ENCODE results near the gene NHS. TPM values are rescaled to one million over a fixed set of nuclear protein-coding genes. Genes with fewer than 3 reads are reported as not detected.

Gene NHS
- total RNA-seq, 1 experiment from 2014 or later = 0.10 TPM

DNA sequence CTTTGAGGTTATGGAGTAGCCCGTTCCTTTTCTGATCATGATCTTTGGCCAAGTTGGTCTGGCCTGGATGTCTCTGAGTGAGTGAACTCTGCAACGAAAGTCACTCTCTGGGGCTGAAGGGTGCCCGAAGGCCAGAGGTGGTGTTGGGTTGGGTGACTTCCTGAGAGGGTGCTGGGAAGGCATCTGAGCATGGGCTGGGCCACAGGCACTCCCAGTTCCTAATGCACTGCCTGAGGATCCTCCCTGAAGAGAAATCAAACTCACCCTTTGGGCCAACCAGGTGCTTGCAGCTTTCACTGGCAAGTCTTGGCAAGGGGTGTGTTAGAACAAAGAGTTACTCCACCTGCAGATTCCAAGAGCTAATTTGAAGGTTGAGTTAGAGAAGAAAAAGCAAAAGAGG is 295.9 kb downstream of the NHS start:
- Histone ChIP-seq H3K27me3 (no peaks in the 10 kb centered on the region), H3K9me3 (no peaks in the 10 kb centered on the region), H3K36me3 (no peaks in the 10 kb centered on the region), H3K4me3 (no peak overlapping the region)
- DNase-seq = no peak

DNA sequence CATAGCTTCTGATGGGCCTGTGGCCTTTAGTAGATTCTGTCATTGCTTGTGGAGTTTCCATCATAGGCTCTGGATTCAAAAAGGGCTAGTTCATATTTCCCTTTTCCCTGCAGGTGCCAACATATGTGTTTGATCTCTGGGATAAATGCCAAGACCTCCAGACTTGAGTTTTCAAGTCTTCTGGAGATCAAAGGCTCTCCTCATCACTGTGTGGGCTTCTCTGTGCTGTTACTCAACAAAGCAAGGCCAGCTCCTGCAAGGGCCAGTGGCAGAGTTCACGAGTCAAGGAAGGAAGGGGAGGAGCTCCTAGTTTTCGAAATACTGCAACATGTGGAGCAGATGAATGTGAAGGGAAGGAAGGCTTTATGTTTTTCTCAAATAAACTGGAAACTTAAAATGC is 299.6 kb downstream of the NHS start:
- no peak overlapping the region for H3K4me3 ChIP-seq
- no peaks in the 10 kb centered on the region for H3K27me3 ChIP-seq
- H3K36me3 ChIP-seq = no peaks in the 10 kb centered on the region
- H3K9me3 ChIP-seq = no peaks in the 10 kb centered on the region
- DNase-seq = no peak

DNA sequence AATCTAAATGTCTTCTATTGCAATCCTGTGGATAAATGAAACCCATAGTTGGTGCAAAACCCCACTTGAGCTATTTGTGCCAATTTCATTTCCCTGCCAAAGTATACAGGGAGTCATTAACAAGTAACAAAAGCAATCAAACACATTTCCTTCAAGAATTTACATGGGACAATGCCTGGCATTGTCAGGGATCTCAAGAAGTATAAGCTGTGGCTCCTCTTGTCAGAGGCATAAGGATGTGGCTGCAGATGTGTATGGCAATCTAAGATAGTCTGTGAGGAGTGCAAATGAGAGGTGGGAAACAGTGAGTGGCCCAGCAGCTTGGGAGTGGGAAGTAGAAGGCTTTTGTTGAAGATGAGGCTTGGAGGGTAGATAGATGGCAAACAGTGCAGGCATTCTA is 304.3 kb downstream of the NHS start:
- Histone ChIP-seq H3K4me3 (no peak overlapping the region), H3K9me3 (no peaks in the 10 kb centered on the region), H3K27me3 (no peaks in the 10 kb centered on the region), H3K36me3 (no peaks in the 10 kb centered on the region)
- DNase-seq = no peak

DNA sequence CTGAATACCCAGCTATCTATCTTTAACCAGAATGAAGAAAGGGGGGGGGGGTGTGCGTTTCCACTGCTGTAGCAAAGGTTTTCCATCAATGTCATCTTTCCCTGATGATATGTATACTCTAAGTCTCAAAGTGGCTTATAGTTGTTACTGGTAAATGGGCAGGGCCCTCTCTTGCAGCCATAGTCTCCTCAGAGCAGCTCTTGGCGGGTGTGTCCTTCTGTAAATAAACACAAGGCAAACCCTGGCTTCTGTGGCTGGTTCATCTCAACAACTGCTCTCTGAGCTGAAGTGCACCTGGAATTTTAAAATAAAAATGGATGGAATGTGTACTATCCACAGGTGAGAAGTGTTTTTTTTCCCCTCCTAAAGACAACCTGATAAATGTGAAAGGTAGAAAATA is 304.8 kb downstream of the NHS start:
- Histone ChIP-seq H3K36me3 (no peaks in the 10 kb centered on the region), H3K9me3 (no peaks in the 10 kb centered on the region), H3K4me3 (no peak overlapping the region), H3K27me3 (no peaks in the 10 kb centered on the region)
- DNase-seq = no peak

DNA sequence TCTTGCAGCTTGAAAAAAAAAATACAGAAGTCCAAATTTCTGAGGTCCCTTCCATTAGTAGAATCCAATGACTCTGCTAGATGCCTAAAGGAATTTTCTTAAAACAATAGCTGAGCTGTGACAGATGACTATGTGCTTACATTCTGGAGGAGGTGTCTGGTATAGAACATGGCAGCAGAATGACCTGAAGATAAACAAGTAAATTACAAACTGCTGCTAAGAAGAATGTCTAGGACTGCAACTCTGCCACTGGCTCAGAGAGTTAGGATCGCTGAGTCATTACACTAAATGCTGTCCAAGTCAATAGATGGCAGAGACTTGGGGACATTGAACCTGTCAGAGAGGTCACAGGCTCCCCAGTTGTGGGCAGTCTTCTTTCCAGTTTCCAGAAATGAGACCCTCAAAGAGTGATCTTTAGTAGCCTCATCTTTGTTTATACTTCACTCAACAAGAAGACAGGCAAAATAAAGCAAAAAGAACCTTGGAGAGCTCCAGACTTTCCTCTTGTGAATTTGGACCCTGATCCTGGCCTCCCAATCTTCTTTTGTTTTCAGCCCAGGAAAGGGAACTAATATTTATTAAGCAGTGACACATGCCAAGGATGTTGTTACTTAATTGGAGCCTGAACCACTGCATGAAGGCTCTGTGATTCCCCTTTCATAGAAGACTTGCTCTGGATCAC is 305.9 kb downstream of the NHS start:
- Histone ChIP-seq H3K27me3 (no peaks in the 10 kb centered on the region), H3K9me3 (no peaks in the 10 kb centered on the region), H3K36me3 (no peaks in the 10 kb centered on the region), H3K4me3 (no peak overlapping the region)
- no peak for DNase-seq

DNA sequence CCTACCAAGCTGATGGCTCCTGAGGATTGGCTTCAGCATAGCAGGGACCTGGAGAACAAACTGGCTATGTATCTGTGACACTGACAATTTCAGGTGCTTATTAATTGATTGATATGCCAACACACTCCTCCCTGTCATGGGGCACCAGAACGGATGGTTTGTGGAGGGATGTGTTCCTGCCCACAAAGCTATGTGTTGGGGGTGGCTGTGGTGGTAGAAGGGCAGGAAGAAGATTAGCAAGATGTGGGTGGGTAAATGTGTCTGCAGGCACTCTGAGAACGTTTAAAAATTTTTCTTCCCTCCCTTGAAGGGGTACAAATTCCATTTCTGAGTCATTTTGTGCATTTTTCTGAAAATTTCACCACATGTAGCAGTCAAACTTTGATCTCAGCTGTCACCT is 307.3 kb downstream of the NHS start:
- H3K9me3 ChIP-seq = no peaks in the 10 kb centered on the region
- DNase-seq = no peak
- no peaks in the 10 kb centered on the region for H3K36me3 ChIP-seq
- H3K27me3 ChIP-seq = no peaks in the 10 kb centered on the region
- H3K4me3 ChIP-seq = no peak overlapping the region

DNA sequence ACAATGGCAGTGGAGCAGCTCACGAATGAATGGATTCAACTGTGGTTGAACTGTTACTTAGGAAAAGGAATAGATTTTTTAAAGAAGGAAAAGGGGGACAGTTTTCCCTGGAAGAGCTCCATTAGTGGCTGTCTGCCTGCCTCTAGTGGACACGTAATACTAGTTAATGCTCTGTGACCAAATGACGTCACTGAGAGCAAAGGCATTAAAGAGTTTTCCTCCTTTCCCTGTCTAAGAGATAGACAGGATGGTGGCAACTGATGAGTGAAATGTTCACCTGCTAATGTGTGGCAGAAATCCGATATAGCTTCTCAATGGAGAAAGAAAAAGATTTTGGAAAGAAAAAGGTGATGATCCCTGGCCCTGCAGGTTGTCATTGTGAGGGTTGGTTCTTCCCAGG is 310.0 kb downstream of the NHS start:
- Histone ChIP-seq H3K9me3 (no peaks in the 10 kb centered on the region), H3K27me3 (no peaks in the 10 kb centered on the region), H3K4me3 (no peak overlapping the region), H3K36me3 (no peaks in the 10 kb centered on the region)
- no peak for DNase-seq

DNA sequence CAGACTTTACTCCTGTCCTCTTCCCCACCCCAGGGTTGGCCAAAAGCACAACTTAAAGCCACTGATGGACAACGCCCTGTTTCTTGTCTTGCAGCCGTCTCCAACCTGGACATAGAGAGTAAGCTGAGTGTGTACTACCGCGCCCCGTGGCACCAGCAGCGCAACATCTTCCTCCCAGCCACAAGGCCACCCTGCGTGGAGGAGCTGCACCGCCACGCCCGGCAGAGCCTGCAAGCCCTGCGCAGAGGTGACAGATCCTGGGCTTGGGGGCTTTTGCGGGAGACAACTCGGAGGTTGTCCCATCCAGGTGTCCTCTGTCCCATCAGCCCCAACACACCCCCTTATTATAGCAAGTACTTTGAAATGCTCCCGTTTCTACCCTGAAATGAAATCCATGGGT is 312.6 kb downstream of the NHS start:
- H3K4me3 ChIP-seq = no peak overlapping the region
- no peak for DNase-seq
- H3K27me3 ChIP-seq = no peaks in the 10 kb centered on the region
- no peaks in the 10 kb centered on the region for H3K9me3 ChIP-seq
- H3K36me3 ChIP-seq = no peaks in the 10 kb centered on the region

DNA sequence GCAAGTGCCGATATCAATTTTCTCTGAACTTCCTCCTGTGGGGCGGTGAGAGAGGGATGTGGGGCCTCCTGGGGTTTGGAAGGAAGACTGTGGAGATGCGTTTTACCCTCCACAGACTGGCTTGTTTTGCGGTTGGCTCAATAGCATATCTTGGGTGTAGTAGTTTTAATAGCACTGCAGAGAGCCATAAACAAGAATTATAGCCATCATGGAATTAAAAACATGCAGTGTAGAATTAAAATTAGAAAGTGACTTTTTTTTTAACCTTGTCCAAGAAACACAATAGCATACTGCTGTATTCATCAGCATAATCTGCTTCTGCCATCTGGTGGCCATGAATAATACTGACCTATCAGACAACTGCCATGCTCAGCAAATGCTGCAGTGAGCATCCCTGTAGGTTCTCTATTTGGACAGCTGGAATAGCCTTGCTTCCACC is 315.0 kb downstream of the NHS start:
- no peaks in the 10 kb centered on the region for H3K36me3 ChIP-seq
- peak; percentile 13 for DNase-seq
- no peak overlapping the region for H3K4me3 ChIP-seq
- H3K9me3 ChIP-seq = no peaks in the 10 kb centered on the region
- no peaks in the 10 kb centered on the region for H3K27me3 ChIP-seq

DNA sequence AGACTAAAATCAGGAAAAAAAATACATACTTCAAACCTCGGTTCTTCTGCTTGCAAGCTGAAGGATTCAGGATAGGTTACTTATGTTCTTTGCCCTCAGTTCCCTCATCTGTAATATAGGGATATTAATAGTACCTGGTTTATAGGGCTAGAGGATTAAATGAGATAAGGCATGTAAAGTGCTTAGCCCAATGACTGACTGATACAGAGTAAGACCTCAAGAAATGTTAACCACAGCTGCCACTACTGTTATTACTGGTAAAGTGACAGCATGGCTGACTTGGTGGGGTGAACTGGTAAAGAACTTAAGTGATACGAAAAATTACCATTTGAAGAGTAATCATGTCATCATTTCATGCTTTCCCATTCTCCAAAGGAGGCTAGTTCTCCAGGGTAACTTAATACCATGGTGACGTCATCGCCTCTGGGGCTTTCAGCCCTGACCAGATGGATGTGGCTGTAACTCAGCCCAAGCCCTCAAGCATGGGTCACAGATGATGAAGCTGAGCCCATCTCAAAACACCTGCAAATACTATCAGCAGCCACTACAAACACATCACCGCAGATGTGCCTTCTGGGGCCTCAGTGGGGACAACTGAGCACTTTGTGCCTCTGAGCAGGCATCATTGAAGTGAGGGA is 317.8 kb downstream of the NHS start:
- H3K36me3 ChIP-seq = no peaks in the 10 kb centered on the region
- peak; percentile 12 for DNase-seq
- no peaks in the 10 kb centered on the region for H3K9me3 ChIP-seq
- no peak overlapping the region for H3K4me3 ChIP-seq
- no peaks in the 10 kb centered on the region for H3K27me3 ChIP-seq

DNA sequence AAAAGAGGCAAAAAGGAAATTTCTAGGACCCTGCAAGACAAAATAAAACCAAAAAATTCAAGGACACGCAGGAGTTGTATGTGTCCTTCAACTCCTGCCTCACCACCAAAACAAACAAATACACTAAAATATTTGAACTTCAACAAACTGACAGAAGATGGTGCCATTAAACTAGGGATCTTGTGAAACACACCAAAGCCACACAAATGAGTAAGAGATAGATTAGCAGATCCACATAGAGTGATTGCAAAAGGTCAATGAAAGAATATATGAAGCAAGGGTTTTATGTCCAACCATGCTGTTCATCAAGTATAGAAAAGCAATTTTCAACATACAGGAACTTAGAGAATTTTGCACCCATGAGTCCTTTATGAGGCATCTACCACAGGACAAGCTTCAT is 322.2 kb downstream of the NHS start:
- H3K9me3 ChIP-seq = no peaks in the 10 kb centered on the region
- H3K36me3 ChIP-seq = no peaks in the 10 kb centered on the region
- no peak overlapping the region for H3K4me3 ChIP-seq
- no peak for DNase-seq
- H3K27me3 ChIP-seq = no peaks in the 10 kb centered on the region

DNA sequence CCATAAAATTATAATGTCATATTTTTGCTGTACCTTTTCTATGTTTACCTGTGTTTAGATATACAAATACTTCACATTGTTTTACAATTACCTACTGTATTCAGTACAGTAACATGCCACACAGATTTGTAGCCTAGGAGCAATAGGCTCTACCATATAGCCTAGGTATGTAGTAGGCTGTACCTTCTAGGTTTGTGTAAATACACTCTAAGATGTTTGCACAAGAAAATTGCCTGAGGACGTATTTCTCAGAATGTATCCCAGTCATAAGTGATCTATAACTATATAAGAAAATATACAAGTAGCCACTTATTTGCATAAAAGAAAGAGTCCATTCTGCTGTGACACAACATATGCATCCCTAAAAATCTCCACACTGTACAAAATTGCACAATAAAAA is 326.0 kb downstream of the NHS start:
- Histone ChIP-seq H3K4me3 (no peak overlapping the region), H3K27me3 (no peaks in the 10 kb centered on the region), H3K36me3 (no peaks in the 10 kb centered on the region), H3K9me3 (no peaks in the 10 kb centered on the region)
- DNase-seq = no peak

DNA sequence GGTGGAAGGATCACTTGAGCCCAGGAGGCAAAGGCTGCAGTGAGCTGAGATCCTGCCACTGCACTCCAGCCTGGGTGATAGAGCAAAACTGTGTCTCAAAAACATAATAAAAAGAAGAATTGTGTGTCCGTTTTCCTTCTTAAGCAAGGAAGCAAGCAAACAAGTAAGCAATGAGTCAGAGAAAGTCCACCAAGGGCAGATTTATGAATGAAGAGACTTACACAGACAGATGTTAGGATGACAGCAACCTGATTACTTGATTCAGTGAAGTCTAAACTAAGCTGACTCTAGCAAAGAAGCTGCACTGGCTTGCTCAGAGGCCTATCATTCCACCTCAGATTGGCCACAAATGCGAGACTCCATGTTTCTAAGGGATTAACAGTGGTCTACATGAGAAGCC is 328.2 kb downstream of the NHS start:
- H3K27me3 ChIP-seq = no peaks in the 10 kb centered on the region
- no peaks in the 10 kb centered on the region for H3K36me3 ChIP-seq
- H3K4me3 ChIP-seq = no peak overlapping the region
- H3K9me3 ChIP-seq = no peaks in the 10 kb centered on the region
- DNase-seq = no peak

DNA sequence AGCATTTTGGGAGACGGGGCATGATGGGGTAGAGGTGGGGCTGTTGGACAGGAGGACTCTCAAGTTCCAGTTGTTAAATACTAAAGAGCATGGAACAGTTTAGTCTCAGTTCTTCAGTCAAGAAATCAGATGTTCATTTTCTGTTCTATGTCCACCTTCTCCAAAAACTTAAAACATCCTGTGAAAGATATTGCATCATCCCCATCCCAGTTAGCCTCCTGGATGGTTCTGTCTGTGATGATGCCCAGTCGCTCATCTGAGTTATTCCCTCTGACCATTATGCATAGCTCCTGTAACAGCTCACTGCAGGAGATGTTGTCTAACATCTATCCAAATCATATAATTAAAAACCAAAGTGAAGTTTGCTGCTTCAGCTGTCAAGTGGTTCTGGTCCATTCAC is 330.2 kb downstream of the NHS start:
- Histone ChIP-seq H3K27me3 (no peaks in the 10 kb centered on the region), H3K36me3 (no peaks in the 10 kb centered on the region), H3K4me3 (no peak overlapping the region), H3K9me3 (no peaks in the 10 kb centered on the region)
- DNase-seq = no peak

DNA sequence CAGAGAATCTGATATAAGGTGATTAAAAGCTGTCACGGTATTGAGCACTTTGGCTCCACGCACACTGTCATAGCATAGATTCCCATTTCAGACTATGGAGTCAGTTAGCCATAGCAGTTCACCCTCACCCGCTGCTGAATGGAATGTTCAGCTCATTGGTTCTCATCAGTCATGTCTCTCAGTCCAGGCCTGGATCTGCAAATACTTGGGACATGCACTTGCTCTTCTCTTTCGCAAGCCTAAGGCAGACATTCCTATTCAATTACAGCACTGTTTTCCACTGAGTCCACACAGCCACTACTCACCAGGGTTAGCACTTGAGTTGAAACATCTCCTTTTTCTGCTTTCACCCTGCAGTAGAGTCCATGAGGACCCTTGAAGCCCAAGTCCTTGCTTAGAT is 331.7 kb downstream of the NHS start:
- Histone ChIP-seq H3K4me3 (no peak overlapping the region), H3K9me3 (no peaks in the 10 kb centered on the region), H3K27me3 (no peaks in the 10 kb centered on the region), H3K36me3 (no peaks in the 10 kb centered on the region)
- DNase-seq = no peak

DNA sequence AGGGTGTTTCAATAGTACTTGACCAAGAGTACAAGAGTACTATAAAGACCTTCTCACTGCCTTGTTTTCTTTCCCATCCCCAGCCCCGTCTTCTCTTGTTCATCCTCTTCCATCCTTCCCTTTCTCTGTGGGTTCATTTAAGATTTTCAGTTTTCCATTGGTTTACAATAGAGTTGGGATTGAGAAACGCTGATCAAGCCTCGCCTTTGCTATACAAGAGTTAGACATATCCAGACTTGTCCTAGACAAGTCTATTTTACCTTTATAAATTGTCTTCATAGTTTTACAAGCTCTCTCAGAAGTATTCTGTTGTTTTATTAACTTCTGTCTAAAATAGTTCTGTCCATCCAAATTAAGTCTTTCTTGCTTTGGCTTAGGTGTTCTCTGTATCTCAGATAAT is 332.7 kb downstream of the NHS start:
- no peaks in the 10 kb centered on the region for H3K9me3 ChIP-seq
- no peak for DNase-seq

DNA sequence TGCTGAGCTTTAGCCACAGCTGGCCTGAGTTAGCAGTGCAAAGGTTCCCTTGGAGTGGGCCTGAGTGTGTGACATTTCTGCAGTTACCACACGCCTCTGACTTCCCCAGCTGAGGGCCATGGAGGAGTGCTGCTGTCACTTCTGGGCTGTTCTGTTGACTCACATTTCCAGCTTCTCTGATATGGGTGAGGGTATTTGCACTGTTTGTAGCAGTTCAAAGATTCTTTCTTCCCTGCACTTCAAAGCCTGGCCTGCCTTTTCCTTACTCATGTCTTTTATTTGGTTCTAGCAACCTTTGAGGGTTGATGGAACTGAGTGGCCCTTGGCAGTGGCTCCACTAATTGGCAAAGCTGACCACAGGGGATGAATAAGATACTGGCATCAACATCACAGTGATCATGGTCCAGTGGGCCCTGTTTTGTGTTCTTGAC is 335.9 kb downstream of the NHS start:
- H3K27me3 ChIP-seq = no peaks in the 10 kb centered on the region
- no peak overlapping the region for H3K4me3 ChIP-seq
- no peak for DNase-seq
- no peaks in the 10 kb centered on the region for H3K36me3 ChIP-seq
- H3K9me3 ChIP-seq = no peaks in the 10 kb centered on the region

More for the DNA sequence above, 332.7 kb downstream of the NHS start:
- no peaks in the 10 kb centered on the region for H3K36me3 ChIP-seq
- no peak overlapping the region for H3K4me3 ChIP-seq
- H3K27me3 ChIP-seq = no peaks in the 10 kb centered on the region

DNA sequence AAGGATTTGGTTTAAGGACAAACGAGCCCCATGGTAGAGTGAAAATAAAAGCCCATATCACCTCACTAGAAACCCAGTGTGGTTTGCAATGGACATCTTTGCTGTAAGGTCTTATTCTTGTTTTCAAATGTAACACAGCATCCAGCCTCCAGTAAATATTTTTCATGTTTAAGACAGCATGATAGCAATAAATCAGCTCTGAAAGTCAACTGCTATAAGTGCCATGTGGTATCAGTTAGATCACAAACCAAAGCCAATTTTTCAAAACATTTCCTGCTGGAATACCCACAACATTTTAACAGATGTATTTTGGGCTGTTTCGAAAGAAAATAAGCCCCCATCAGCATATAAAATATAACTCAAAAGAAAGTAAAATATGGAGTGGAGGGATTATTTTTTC is 338.3 kb downstream of the NHS start:
- H3K36me3 ChIP-seq = no peaks in the 10 kb centered on the region
- H3K4me3 ChIP-seq = no peak overlapping the region
- no peaks in the 10 kb centered on the region for H3K9me3 ChIP-seq
- no peak for DNase-seq
- H3K27me3 ChIP-seq = no peaks in the 10 kb centered on the region

Measured in MG63 (cell line).